ENCODE results near the gene ZNF664.

DNA sequence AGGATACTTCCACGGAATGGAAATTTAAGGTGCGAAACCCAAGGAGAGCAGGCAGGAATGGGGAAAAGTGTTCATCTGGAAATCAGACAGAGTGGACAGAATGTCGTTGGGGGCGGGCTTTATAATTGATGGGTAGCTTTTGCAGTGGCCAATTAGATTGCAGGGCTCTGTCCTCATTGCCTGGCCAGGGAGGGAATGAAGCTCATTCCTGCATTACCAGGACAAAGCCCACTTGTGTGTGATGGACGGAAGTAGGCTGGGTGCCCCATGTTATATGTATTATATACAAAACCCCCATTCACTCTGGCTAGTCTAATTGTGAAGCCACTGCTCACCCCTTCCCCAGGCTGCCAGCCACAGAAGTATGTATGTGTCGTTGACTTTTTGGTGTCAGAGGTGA, 23.6 kb downstream of the ZNF664 start:
- TF ChIP-seq POLR2A (IDR thresholded peaks at IDR 0.05; ENCODE audit: low read length), result no peak
- no peak for TF ChIP-seq GATA1 (IDR thresholded peaks at IDR 0.05; ENCODE audit: low read depth, low read length)

All from erythroblast (primary cell).